GM19099 (cell line): ENCODE measurements around the gene ESPN.

Experiments
- POLR2A ChIP-seq: IDR thresholded peaks from 3 replicates; pipeline ENCODE4 v1.6.1; 2011; ENCODE audit warnings: low read depth; ENCODE audit not compliant: insufficient read length; ENCODE audit errors: extremely low read depth

The ESPN gene, protein sequence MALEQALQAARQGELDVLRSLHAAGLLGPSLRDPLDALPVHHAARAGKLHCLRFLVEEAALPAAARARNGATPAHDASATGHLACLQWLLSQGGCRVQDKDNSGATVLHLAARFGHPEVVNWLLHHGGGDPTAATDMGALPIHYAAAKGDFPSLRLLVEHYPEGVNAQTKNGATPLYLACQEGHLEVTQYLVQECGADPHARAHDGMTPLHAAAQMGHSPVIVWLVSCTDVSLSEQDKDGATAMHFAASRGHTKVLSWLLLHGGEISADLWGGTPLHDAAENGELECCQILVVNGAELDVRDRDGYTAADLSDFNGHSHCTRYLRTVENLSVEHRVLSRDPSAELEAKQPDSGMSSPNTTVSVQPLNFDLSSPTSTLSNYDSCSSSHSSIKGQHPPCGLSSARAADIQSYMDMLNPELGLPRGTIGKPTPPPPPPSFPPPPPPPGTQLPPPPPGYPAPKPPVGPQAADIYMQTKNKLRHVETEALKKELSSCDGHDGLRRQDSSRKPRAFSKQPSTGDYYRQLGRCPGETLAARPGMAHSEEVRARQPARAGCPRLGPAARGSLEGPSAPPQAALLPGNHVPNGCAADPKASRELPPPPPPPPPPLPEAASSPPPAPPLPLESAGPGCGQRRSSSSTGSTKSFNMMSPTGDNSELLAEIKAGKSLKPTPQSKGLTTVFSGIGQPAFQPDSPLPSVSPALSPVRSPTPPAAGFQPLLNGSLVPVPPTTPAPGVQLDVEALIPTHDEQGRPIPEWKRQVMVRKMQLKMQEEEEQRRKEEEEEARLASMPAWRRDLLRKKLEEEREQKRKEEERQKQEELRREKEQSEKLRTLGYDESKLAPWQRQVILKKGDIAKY

DNA sequence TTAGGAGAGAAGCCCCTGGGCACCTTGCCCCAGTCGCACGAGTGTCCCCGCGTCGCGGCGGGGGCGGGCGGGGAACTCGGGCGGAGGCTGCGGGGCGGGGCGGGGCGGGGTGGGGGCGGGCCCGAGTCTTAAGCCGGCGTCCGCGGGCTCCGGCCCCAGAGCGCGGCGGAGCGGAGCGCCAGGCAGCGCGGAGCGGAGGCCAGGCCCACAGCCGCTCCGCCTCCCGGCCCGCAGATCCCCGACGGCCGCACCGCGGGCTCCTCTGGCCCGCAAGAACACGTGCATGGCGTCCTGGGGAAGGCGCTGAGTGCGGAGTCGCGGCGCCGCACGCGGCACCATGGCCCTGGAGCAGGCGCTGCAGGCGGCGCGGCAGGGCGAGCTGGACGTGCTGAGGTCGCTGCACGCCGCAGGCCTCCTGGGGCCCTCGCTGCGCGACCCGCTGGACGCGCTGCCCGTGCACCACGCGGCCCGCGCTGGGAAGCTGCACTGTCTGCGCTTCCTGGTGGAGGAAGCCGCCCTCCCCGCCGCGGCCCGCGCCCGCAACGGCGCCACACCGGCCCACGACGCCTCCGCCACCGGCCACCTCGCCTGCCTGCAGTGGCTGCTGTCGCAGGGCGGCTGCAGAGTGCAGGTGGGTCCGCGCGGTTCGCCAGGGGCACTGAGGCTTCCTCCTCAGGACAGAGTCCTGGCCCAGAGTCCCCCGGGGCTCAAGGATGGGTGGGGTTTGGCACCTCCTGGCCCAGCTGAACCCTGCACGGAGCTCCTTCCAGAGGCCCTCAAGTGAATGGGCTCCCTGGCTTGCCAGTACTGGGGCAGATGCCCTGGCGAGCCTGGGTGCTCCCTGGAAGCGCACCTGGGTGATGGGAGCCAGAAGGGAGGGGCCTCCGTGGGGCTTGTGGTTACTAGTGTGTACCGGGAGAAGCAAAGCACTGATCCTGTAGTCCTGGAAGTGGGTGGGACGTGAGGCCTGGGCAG is at the start of gene ESPN:
Gene ESPN, plus strand, starts transcription at position 158 of the 975 bp plus-strand sequence. Its CDS starts 180 bp downstream, at position 338.
- no peak for TF ChIP-seq POLR2A

DNA sequence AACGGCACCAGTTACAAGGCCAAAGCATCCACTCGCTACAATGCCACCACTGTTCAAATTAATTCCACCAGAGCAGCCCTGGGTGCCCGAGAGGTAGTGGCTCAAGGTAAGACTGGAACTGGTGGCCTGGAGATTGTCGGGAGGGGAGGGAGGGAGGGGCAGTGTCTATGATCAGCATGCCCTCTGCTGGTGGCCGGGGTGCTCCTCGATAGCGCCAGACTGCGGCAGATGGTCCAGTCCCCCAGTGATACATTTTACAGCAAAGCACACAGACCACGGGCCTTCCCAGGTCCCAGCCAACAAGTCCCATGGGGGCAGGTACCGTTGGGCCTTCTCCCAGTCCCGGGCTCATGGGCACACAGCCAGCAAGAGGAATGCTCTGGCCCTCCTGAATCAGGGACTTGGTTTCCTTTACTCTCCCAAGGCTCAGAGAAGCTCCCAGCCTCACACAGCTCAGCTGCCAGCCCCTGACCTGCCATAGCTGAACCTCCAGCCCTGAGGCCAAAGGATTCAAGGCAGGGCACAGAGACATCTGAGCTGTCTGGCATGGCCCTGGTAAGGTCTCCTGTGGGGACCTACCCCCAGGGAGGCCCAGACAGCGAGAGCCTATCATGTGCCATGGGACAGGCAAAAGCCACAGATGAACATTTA is 46.4 kb upstream of the ESPN start:
- no peak for TF ChIP-seq POLR2A

DNA sequence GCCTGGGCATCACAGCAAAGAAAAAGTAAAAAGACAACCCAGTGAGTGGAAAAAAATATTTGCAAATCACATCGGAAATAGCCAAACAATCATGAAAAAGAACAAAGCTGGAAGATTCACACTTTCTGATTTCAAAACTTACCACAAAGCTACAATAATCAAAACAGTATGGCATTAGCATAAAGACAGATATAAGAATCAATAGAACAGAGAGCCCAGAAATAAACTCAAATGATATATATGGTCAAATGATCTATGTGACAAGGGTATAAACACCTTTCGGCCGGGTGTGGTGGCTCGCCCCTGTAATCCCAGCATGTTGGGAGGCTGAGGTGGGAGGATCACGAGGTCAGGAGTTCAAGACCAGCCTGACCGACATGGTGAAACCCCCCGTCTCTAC is 44.5 kb upstream of the ESPN start:
- TF ChIP-seq POLR2A: no peak

DNA sequence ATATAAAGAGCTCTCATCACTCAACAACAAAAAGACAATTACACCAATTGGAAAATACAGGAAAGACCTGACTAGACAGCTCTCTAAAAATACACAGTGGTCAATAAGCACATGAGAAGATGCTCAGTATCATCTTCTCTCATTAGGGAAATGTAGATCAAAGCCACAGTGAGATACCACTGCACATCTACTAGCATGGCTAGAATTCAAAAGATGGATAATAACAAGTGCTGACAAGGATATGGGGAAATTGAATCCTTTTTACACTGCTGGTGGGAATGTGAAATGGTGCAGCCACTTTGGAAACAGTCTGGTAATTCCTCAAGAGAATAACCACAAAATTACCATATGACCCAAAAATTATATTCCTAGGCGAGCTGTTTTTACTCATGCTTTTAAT is 40.4 kb upstream of the ESPN start:
- TF ChIP-seq POLR2A: no peak

DNA sequence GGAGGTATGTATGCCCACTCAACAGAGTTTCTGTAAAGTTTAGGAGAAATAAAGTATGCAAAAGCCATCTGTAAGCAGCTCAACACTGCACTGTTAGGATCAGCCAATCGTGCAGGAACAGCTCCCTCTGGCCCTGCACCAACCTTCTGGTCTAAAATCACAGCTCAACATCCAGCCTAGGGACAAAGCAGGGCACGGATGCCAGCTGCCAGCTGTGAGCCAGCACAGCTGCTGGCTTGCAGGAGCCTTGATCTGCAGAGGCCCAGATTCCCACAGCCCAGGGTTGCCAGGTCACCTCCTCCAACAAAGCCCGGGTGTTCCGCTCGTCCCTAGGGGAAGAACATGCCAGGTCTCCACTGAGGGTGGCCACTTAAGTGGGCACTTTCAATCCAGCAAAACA is 39.6 kb upstream of the ESPN start:
- TF ChIP-seq POLR2A: no peak

DNA sequence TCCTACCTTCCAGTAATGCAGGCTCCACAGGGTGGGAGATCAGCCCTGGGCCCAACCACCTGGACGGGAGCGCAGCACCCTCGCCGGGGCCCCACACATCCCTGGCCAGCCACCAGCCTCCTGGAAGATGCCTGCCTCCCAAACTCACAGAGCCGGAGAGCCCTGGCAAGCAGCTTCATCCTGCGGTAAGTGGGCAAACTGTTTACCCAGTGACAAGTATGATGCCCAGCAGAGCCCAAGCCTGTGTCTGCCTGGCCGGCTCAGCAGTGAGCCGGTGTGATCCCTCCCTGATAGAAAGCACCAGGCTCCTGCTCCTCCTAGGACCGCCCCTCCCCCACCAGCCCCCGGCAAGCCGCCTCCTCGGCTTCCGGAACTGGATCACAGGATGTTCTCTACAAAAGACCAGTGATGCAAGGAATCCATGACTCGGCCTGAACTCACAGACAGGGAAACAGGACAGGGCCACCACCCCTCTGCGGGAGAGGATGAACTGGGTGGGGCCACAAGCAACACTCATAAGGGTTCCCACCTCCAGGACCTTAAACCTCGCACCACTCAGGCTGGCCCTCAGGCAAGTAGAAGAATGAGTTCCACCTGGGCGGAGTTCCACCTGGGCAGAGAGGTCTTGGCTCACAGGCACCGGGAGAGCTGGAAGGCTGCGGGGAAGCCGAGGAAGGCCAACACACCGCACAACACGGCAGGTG is 38.9 kb upstream of the ESPN start:
- TF ChIP-seq POLR2A: no peak

DNA sequence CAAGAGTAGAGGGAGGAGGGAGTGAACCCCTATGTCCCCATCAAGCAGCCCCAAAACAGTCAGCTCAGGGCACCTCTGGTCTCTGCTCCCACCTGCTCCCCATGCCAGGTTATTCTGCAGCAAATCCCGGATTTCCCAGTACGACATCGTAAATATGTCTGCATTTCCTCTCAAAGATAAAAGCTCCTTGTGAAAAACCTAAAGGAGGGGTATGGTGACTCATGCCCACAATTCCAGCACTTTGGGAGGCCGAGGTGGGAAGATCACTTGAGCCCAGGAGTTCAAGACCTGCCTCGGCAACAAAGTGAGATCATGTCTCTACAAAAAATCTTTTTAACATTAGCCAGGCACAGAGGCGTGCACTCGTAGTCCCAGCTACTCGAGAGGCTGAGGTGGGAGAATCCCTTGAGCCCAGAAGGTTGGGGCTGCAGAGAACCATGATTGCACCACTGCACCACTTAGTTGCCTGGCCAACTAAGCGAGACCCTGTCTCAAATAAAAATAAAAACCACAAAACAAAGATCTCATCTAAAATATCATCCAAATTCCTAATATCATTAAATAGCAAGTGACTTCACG is 38.1 kb upstream of the ESPN start:
- TF ChIP-seq POLR2A: no peak

- no peak for TF ChIP-seq POLR2A
Observed at GRCh38 chr1:6389971-6390370, 34.6 kb upstream of the ESPN start.

DNA sequence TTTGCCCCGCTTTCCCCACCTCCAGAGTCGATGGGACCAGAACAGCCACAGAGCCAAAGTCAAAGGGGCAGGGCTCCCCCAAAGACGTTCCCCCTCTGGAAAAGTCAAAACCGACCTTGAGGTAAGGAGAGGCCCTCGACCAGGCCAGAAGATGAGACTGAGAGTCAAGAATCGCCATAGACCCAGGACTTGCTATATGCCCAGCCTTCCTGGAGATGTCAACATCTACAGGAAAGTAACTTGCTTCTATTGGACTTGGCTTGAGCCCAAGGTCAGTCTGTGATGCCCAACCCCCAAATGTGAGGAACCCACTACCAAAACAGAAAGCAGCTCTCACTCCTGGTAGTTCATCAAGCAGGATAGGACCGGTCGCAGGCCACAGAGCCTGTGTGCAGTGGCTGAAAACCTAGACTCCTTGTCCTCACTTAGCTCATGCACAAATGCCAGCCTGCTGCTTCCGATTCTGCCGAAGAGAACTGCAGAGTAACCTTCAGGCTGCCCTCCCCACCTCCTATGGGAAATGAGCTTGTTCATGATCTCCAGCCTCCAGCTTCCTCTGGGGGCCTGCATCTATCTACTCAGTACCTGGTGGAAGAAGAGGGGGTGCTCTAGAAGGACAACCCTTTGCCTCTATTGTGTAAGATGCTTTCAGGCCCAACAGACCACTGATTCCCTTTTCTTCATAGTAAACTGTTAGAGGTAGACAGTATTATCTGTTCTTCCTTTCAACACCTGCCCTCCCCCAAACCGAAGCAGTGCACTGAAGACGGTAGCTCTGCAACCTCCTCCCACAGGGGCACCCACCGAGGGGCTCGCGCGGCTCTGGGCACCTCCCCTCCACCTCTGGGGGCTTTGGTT is 32.4 kb upstream of the ESPN start:
- no peak for TF ChIP-seq POLR2A

- peak; percentile 79 for TF ChIP-seq POLR2A
Observed at GRCh38 chr1:6392809-6393399, 31.7 kb upstream of the ESPN start.

- peak; percentile 59 for TF ChIP-seq POLR2A
Observed at GRCh38 chr1:6393400-6394187, 31.0 kb upstream of the ESPN start, which contains the start of gene ACOT7. Gene ACOT7, minus strand, starts transcription at chr1:6393767. Its CDS starts 368 bp downstream, at chr1:6393399.
